Measurements from ENCODE around the gene SYNDIG1. TPM values are rescaled to one million over a fixed set of nuclear protein-coding genes. Genes with fewer than 3 reads are reported as not detected.
"Not testable (repeated sequence)": the region's sequence is repeated elsewhere in the genome, so short reads cannot be mapped to it uniquely, and the experiment has no call there.

Gene SYNDIG1
- total RNA-seq, 2 donors from 2014 or later = 0.12 to 0.45 TPM

DNA sequence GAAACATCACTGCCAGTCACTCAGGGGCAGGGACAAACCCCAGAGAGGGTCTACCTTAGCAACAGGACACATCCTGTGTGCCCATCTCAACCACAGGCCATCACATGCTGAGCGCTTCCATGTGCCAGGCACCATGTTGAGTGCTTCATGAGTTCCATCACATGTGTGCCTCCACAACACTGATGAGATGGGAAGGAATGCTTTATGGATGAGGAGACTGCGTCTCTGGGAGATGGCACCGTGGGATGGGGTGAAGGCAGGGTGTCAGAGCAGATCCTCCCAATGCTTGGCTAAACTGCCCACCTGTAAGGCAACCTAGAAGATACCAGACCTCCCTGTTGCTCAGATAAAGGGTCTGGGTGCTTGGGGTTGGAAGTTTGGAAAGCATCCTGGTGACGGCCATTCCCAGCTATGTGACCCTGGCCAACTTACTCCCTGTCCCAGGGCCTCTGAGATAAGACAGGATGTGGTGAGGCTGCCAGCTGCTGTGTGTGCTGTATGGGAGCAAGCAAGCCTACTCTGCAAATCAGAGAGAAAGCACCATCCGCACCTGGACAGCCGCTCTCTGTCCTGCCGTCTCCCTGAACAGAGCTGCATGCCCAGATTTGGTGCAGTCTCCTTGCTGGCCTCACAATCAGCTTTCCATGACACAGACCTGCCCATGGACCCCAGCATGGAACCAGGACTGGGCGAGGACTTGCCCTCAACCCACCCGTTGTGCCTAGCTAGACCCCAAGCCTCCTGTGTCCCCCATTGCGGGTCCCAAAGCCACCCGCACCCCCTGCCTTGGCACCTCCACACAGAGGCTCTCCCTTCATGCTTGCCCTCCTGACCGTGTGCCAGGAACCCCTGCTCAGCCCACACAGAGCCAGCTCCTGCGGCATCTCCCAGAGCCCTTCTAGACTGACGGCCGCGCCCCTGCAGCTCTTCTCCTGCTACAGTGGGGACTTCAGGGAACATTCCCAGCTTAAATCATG is 143.7 kb downstream of the SYNDIG1 start:
- no peak for DNase-seq

DNA sequence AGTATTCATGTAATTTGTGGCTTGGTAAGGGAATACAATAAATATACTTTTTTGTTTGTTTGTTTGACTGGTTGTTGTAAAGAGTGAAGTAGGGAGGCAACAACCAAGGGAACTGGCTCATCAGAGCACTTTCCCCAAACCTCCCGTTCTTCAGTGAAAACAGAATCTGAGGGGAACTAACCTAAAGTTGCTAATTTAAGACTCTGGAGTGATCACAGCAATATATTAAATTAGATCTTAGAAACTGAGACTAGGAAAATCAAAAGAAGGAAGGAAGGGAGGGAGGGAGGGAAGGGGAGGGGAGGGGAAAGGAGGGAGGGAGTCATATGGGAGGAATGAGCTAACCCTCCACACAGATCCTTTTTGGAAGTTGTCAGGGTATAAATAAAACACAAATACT is 144.9 kb downstream of the SYNDIG1 start:
- ATAC-seq = no peak
- intact Hi-C loops (cut with DNase I, micrococcal nuclease) = no loop called here

More for the DNA sequence above, 143.7 kb downstream of the SYNDIG1 start:
- no peak for ATAC-seq
- intact Hi-C loops (cut with DNase I, micrococcal nuclease) = no loop called here

DNA sequence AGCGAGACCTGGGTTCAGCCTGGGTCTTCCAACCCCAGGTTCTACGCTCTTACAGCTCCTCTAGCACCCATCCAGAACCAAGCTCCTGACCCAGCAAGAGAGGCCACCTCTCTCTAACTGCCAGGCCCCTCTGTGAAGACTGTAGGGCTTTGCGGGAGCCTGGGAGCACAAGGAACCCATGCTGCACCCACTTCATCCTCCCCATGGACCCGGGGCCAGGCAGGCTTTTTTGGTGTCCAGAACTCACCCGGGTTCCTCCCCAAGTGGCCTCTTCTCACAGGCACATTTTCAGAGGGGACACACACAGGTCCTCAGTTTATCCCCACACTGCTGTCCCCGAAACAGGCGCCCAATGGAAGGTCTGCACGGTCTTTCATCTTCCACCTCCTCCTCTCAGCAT is 145.9 kb downstream of the SYNDIG1 start:
- DNase-seq (no peak), ATAC-seq (no peak)
- intact Hi-C loops (cut with DNase I, micrococcal nuclease) = no loop called here

More for the DNA sequence above, 144.9 kb downstream of the SYNDIG1 start:
- DNase-seq = no peak

DNA sequence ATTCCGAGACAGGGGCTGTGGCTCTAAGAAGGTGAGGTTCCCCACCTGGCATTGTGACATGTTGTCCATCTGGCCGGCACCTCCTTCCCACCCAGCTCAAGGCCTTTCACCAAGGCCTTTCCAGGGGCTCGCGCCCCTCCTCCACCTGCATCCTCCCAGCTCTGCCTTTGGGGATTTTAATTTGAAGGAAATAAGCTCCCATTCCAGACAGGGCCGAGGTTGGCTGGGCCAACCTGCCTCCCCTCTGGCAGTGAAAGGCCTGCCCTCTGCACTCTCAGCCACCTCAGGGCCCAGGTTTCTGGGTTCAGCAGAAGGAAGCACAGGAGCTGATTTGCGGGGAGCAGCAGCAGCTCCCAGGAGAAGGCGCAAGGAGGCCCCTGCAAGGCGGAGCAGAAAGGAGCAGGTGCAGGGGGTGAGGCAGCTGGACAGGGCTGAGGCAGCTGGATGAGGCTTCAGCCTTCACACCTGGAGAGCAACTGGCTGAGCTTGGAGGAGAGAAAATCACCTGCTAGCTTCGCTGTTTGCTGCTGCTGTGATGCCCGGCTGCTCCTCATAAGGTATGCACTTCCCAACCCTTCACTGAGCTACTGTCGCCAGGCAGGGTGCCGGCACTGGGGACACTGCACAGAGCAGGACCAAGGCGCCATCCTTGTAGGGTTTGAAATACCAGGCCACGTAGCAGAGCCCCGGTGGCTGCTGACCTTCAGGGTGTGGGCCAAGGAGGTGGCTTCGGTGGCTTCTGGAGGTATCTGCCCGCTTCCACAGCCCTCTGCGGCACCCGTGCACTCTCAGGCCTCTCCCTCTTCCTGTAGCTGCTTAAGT is 147.0 kb downstream of the SYNDIG1 start:
- ATAC-seq (no peak), DNase-seq (no peak)
- intact Hi-C loops (cut with DNase I, micrococcal nuclease) = no loop called here

DNA sequence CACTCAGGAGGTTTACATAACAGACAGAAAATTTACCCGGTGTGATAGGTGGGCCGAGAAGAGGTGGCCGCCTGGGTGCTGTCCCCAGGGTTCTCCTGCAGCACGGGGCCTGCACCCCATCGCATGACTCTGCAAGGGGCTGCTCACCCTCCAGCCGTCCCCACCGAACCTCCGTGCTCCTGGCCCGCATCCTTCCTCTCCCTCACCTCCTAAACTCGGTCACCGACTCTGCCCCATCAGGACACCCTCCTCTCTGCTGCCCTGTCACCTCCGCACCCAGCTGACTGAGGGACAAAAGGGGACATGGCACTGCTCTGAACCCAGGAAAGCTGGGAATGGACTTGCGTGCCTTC is 147.6 kb downstream of the SYNDIG1 start:
- DNase-seq (no peak), ATAC-seq (no peak)
- intact Hi-C loops (cut with DNase I, micrococcal nuclease) = no loop called here

DNA sequence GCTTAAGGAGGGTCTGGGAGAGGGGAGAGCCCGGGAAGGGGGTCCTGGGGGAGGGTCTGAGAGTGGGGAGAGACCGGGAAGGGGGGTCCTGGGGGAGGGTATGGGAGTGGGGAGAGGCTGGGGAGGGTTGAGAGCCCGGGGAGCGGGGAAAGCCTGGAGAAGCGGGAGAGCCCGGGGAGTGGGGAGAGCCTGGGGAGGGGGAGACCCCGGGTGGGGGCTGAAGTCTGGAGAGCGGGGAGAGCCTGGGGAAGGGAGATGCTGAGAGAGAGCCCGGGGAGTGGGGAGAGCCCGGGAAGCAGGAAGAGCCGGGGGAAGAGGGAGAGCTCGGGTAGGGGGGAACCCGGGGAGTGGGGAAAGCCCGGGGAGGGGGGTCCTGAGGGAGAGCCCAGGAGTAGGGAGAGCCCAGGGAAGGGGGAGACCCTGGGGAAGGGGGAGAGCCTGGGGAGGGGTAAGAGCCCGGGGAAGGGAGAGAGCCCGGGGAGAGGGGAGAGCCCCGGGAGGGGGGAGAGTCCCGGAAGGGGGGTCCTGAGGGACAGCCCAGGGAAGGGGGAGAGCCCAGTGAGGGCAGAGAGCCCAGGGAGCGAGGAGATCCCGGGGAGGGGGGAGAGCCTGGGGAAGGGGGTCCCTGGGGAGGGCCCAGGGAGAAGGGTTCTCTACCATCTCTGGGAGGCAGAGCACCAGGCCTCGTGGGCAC is 148.5 kb downstream of the SYNDIG1 start:
- no peak for DNase-seq
- intact Hi-C loops (cut with DNase I, micrococcal nuclease) = no loop called here
- no peak for ATAC-seq

DNA sequence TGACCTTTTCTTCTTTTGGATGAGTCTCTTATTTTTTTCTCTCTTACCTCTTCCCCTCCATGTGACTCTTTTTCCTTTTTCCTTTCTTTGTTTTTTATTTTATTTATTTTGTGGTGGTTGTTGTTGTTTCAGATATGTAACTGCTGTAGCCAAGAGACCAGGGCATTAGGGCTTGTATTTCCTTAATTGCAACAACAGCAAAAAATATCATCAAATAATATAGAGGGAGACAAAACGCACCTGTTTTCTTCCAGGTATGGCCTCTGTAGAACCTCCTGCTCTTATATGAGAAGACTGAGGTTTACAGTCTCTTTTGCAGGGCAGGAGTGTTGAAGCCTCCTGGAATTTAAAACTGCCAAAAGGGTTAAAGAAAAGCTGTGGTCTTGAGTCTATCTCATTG is 149.3 kb downstream of the SYNDIG1 start:
- DNase-seq (no peak), ATAC-seq (no peak)
- intact Hi-C loops (cut with DNase I, micrococcal nuclease) = no loop called here

DNA sequence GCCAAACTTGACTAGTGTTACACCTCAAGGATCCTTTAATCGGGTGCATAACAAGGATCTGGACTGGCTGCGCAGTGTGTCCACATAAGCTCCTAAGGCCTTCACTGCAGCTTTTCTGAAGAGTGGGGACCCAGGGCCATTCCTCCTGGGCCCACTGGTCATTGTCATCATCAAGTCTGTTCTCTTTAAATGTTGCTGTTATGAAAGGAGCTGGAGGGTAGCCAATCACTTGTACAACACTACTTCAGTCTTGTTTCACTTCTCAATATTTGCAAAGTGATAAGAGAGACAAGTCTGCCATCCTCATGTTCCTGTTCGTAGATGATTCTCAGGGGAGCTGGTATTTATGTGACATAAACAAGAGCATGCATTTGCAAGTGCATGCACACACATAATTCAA is 149.8 kb downstream of the SYNDIG1 start:
- ATAC-seq (no peak), DNase-seq (no peak)
- intact Hi-C loops (cut with DNase I, micrococcal nuclease) = no loop called here

DNA sequence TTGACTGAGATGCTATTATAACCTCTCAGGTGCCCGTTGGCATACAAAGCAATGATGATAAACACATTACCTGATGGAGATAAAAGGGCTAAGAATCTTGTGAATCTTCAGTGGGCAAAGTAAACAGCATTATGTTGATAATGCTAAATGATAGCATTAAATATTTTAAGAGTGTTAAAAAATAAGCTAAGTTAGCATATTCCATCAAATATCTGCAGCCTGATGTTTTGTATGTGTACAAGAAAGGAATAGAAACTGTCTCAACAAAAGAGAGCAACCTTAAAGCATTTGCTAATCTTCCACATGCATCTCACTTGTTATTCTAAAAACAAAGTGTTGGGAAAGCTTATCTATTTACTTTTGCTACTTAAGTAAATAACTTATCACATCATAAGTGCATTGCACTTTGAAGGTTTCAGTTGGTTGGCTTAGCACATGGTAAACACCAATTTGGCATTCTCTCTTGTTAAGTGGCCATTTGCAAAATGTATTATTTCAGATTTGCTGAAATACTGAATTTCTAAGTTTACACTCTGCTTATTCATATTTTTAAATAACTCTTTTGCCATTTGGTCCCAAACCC is 151.6 kb downstream of the SYNDIG1 start:
- DNase-seq (no peak), ATAC-seq (no peak)
- intact Hi-C loops (cut with DNase I, micrococcal nuclease) = no loop called here

DNA sequence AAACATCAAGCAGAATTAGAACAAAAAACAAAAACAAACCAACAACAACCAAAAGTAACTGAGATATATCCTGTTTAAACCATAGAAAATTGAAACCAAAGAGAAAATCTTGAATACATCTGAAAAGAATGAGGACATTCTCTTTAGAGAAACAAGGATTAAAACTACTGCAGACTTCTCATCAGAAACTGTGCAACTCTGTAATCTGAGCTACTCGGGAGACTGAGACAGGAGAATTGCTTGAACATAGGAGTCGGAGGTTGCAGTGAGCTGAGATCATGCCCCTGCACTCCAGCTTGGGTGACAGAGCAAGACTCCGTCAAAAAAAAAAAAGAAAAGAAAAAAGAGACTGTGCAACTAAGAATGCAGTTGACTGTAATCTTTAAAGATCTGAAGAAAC is 153.4 kb downstream of the SYNDIG1 start:
- ATAC-seq = no peak
- no peak for DNase-seq
- intact Hi-C loops (cut with DNase I, micrococcal nuclease) = no loop called here

DNA sequence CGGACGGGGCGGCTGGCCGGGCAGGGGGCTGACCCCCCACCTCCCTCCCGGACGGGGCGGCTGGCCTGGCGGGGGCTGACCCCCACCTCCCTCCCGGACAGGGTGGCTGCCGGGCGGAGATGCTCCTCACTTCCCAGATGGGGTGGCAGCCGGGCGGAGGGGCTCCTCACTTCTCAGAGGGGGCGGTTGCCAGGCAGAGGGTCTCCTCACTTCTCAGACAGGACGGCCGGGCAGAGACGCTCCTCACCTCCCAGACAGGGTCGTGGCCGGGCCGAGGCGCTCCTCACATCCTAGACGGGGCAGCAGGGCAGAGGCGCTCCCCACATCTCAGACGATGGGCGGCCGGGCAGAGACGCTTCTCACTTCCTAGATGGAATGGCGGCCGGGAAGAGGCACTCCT is 156.7 kb downstream of the SYNDIG1 start:
- ATAC-seq; intact Hi-C loops (cut with DNase I, micrococcal nuclease); DNase-seq: not testable (repeated sequence)

DNA sequence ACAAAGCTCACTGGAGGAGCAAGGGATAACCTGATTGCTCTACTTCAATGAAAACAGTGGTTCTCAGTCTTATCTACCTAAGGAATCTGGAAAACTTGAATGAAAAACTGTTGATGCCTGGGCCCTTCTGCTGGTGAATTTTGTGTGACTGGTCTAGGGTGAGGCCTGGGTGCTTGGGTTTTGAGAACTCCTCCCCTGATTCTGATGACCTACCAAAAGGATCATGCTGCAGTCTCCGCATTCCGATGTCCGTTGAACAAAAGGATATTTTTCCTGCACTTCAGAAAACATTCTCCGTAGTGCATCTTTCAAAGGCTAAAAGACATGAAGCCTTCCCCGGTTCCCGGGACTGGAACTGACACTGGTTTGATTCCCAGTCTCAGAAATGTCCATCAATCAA is 157.9 kb downstream of the SYNDIG1 start:
- ATAC-seq (no peak), DNase-seq (no peak)
- intact Hi-C loops (cut with DNase I, micrococcal nuclease) = no loop called here

DNA sequence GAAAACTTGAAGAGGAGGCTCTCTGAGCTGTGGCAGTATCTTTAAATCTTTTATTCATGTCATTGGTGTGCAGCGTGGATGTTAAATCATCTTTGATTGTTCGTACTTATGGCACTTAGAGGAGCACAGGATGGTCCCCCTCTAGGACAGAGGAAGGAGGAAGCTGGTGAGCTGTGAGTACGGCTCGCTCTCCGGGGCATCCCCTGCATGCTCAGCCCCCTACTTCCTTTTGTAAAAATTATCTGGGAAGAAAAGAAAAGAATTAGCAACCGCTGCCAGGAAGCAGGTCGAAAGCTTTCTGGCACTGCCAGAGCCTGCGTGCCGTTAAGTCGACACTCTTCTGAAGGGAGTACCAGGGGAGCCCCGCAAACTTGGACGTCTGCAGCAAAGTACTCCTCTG is 158.5 kb downstream of the SYNDIG1 start:
- ATAC-seq (no peak), DNase-seq (no peak)
- intact Hi-C loops (cut with DNase I, micrococcal nuclease) = no loop called here

DNA sequence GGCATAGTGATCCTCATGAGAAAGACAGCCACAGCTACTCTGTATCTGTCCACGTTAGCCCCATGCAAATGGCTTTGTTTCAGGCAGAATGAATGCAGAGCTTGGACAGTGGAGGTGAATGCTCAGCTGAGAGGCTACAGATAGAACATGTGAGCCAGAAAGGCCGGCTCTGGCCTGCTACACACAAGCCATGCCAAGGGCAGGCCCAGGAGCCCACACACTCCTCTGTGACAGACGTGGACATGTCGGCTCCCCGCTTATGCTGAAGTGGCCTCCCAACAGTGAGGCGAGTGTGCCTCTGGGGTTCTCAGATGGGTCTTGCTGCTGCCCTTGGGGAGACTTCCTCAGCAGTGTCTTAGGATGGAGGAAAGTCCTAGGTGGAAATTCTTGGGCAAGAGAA is 159.6 kb downstream of the SYNDIG1 start:
- intact Hi-C loops (cut with DNase I, micrococcal nuclease) = no loop called here
- DNase-seq = no peak
- ATAC-seq = no peak

DNA sequence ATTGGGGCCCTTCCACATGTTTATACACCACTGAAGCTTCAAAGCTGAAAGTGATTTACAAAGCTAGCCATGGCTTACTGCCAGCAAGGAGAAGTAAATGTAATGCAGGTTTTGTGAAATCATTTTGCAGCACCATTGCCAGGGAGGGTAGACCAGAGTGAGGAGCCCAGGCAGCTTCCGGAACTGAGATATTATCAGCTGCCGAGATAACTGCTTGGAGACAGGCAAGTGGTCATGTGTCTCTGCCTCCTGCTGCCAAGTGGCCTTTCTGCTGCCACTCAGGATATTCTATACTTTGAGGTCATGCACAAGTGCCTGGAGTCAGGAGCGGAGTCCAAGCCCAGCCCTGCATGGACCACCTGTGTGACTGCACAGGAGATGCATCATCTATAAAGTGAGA is 160.2 kb downstream of the SYNDIG1 start:
- DNase-seq = no peak

DNA sequence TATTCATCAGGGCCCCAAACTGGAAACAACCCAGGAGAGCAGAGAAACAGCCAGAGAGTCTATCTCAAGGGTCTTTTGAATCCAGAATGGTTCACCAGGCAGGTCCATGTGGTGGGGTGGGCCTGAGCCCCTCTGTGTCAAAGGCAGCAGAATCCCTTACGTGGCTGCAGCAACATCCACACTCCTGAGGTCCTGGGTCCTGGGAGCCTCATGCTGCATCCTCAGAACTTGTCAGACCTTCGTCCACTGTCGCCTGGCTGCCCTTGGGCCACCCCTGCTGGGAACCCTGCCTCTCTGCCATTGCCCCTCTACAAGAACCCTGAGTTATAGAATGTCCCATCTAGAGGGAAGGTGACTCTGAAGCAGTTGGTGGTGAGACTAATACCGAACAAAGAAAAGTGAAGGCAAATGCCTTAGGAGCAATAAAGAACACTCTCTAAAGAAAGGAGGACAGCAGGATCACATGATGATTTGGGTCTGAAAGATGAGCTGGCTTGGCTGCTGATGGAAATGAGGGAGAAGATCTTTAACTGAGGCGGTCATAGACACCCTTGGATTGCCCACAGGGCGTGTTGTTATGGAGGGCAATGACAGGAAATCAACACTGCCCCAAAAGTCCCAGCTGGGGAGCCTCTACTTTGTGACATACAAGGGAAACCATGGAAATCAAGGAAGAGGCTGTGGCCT is 161.2 kb downstream of the SYNDIG1 start:
- no peak for ATAC-seq
- intact Hi-C loops (cut with DNase I, micrococcal nuclease) = no loop called here
- DNase-seq = no peak

More for the DNA sequence above, 160.2 kb downstream of the SYNDIG1 start:
- ATAC-seq = no peak
- intact Hi-C loops (cut with DNase I, micrococcal nuclease) = no loop called here

DNA sequence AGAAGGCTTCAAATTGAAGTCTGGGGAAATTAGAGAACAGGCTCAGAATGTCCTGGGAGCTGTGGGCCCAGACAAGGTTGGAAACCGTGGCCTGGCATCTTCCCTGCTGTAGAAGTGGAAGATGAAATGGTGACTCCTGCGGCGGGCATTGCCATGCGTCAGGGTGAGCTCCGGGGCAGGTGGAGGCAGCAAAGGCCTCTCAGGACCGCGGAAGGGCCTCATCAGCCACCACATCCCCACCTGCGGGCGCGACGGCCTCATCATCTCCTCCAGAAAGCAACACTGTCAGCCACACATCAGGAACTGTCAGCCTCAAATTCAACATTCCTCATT is 161.7 kb downstream of the SYNDIG1 start:
- DNase-seq = no peak
- no peak for ATAC-seq
- intact Hi-C loops (cut with DNase I, micrococcal nuclease) = no loop called here

DNA sequence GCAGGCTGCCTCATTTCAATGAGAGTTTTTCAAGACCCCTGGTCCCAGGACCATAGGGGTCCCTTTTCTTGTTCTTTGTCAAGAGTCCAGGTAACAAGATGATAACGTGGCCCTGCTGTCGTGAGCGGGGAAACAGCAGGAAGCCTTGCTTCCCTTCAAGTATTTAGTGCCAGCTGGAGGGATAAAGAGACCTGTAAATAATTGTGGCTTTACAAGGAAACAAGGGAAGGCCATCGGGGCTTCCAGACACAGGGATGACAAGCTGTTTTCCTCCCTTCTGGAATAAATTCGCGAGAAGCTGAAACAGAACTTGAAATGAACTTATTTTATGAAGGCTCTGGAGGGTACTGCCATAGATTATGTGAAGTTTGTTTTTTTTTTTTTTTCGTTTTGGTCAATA is 163.2 kb downstream of the SYNDIG1 start:
- no peak for ATAC-seq
- intact Hi-C loops (cut with DNase I, micrococcal nuclease) = no loop called here
- DNase-seq = no peak

DNA sequence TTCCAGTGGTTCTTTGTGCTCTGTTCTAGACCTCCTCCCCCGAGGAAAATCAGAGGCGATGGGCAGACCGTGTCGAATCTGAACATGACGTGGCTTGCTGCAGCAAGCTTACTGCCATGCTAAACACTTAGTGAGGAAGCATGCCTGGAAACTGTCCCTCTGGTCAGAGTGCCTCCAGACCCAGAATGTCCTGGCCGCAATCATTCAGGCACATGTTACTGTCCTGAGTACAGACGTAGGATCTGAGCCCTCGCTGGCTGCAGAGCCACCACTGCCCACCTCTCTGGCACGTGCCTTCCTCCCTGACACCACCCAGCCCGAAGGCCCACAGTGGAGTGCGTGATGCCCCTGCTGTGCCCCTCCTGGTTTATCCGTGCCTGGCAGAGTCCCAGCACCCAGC is 163.6 kb downstream of the SYNDIG1 start:
- ATAC-seq (no peak), DNase-seq (no peak)
- intact Hi-C loops (cut with DNase I, micrococcal nuclease) = no loop called here

All from left colon (tissue), 2 donors.